ENCODE results near the gene EHD4.

Gene EHD4

GRCh38 chr15:41860049-41860828, 112.1 kb downstream of the EHD4 start:
- DNase-seq (ENCODE audit: low spot score) = peak; percentile 26

DNA sequence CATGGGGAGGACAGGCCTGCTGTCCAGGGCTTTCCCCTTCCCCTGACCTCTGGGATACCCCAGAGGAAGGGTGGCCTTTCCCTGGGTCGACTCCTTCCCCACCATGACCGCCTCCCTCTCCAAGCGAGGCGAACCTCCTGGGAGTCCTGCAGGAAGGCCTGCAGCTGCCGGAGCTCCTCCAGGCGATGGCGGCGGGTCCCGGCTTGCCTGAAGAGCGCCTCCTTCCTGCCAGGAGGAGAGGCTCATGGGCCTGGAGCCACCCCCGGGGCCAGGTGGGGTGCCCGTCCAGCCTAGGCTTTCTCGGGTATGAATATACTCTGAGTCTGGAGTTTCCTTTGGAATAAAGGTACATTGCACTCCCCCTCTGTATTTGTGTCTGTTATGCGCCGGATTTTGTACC, 113.6 kb downstream of the EHD4 start:
- no peak for DNase-seq (ENCODE audit: low spot score)

DNA sequence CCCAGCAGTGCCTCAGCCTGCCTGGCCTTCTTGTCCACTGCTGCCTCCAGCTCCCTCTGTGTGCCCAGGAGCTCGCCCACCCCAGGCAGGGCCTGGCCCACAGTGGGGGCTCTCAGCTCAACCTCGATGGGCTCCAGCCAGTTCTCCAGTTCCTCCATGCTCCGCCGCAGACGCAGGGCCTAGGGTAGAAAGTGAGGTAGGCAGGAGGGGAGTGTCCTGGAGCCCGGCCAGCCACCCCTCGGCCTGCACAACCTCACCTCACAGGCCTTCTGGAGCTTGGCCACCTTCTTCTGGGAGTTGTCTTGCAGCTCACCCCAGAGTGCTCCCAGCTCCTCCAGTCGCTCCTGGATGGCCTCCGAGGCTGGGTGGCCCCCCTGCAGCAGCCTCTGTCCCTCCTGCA, 115.0 kb downstream of the EHD4 start:
- no peak for DNase-seq (ENCODE audit: low spot score)

- no peak for DNase-seq (ENCODE audit: low spot score)
Observed at GRCh38 chr15:41856716-41857115, 115.6 kb downstream of the EHD4 start.

DNA sequence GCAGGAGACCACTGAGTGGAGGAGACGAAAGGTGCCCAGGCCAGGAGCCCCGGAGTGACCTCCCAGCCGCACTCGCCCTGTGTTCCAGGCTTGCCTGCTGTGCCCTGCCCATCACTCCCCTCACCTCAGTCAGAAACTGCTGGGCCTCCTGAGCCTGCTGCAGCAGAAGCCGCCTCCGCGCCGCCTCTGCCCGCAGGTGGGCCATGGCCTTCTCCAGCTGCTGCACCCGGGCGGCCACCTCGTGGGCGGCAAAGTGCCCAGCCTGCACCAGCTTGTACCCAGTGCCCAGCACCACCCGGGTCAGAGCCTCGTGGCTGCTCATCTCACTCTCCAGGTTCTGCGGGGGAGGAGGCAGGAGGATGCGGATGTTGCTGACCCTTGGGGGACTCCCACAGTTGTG, 116.1 kb downstream of the EHD4 start:
- no peak for DNase-seq (ENCODE audit: low spot score)

GRCh38 chr15:41855261-41855961, 116.9 kb downstream of the EHD4 start:
- DNase-seq (ENCODE audit: low spot score) = no peak

GRCh38 chr15:41854443-41854842, 117.9 kb downstream of the EHD4 start:
- DNase-seq (ENCODE audit: low spot score) = no peak

GRCh38 chr15:41853831-41854230, 118.5 kb downstream of the EHD4 start:
- no peak for DNase-seq (ENCODE audit: low spot score)

- no peak for DNase-seq (ENCODE audit: low spot score)
Observed at GRCh38 chr15:41852736-41853590, 119.4 kb downstream of the EHD4 start.

DNA sequence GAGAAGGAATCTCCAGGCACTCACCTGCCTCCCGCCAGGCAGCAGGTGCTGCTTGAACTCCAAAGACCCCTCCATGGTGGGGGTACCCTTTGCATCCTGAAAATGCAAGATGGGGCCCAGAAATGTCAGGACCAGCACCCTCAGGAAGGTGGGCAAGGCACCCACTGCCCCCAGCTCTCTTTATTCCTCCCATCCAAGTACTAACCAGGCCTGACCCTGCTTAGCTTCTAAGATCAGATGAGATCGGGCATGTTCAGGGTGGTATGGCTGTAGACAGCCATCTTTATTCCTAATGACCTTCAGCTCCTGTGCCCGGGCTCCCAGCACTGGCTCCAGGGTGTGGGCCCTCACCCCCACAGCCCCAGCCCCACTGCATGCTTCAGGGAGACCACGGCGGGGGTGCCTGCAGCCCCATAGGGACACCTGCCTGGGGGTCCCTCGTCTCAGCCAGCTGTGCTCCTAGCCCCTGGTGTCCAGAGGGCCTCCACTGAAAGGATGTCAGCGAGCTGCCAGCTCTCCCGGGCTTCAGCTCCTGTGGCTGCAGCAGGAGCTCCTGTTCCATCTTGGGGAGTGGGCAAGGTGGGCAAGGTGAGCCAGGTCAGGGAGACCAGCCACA, 120.5 kb downstream of the EHD4 start:
- DNase-seq (ENCODE audit: low spot score) = no peak

- DNase-seq (ENCODE audit: low spot score) = no peak
Observed at GRCh38 chr15:41851167-41851523, 121.2 kb downstream of the EHD4 start.

DNA sequence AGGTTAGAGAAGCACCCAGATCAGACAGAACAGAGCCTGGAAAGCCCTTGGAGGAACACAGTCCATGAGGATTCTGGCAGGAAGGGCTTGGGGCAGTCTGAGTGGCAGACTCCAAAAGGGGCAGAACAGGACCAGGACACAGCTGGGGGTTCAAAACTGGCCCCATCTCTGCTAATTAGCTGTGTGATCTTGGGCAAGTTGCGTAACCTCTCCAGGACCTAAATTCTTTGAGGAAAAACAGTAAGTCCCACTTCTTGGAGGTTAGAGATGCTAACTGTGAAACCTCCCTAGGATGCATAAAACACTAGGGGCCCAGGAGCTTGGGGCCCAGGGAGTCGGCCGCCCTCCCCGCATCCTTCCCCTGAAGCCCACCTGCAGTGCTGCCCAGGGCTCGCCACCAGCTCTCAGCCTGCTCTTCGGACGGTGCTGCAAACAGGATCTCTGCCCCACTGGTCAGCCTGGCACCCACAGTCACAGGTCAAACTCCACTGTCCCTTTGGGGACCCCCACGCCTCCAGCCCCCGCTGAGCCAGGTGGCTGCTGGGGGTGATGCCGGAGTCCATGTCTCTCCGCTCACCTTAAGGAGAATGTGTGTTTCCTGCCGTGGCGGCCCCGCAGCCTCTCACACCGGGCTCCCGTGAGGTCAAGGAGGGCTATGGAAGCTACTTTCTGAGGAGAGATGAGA, 121.7 kb downstream of the EHD4 start:
- no peak for DNase-seq (ENCODE audit: low spot score)

GRCh38 chr15:41849861-41850260, 122.5 kb downstream of the EHD4 start:
- DNase-seq (ENCODE audit: low spot score) = no peak

GRCh38 chr15:41849204-41849603, 123.2 kb downstream of the EHD4 start:
- DNase-seq (ENCODE audit: low spot score) = no peak

DNA sequence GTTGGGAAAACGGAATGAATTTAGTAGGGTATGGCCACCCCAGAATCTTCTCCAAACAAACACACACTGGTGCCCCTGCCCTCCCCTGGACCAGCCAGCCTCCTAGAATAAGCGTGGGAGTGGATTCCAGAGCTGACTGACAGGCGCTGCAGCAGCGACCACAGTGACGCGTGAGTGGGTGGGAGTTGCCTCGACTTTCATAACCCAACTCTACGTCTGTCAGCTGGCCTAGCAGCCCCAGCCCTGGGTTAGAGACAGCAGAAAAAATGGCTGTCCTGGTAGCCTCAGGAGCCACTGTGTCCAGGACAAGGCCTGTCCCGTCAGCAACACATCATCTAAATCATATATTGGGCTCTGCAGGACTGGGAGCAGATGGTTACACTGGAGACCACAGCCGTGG, 123.7 kb downstream of the EHD4 start:
- DNase-seq (ENCODE audit: low spot score) = no peak

DNA sequence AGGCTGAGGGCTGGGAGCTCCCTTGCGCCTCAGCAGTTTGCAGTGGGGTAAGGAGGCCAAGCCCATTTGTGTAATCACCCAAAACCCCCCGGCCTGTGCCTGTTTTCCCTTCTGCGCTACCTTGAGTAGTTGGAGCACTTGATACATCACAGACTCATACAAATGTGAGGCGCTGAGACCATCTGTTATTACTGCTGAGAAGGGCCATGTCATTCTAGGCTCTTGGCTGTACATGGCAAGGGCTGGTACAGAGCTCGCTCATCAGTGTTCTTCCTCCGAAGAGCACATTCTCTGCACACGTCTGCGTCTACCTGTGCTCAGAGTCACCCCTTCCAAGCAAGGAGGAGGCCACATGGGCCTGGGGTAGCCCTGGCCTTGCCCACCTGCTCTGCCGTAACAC, 124.4 kb downstream of the EHD4 start:
- DNase-seq (ENCODE audit: low spot score) = no peak

- no peak for DNase-seq (ENCODE audit: low spot score)
Observed at GRCh38 chr15:41847206-41847605, 125.2 kb downstream of the EHD4 start.
